HAP-1 (cell line): Measurements from ENCODE around the gene PDZK1IP1.
"Not testable (repeated sequence)": the region's sequence is repeated elsewhere in the genome, so short reads cannot be mapped to it uniquely, and the experiment has no call there.

Experiments
- DNase-seq, 2 experiments: peaks; one replicate each; pipeline ENCODE4 v3.0.0-alpha.2; 2016 to 2020; ENCODE audit warnings: low spot score in 2 of 2
- H3K27me3 ChIP-seq: fragments of 250-450 bp; sonication (Bioruptor Pico); 2 replicates; pipeline ENCODE4 v1.5.1; 2020; ENCODE audit warnings: low read depth, mild to moderate bottlenecking, moderate library complexity
- H3K36me3 ChIP-seq: fragments of 250-450 bp; sonication (Bioruptor Pico); replicated peaks from 2 replicates; pipeline ENCODE4 v1.5.1; 2020; ENCODE audit warnings: mild to moderate bottlenecking
- H3K4me1 ChIP-seq: fragments of 250-450 bp; sonication (Bioruptor Pico); 2 replicates; pipeline ENCODE4 v1.5.1; 2020; ENCODE audit warnings: mild to moderate bottlenecking
- H3K4me3 ChIP-seq: fragments of 250-450 bp; sonication (Bioruptor Pico); 2 replicates; pipeline ENCODE4 v1.5.1; 2020; ENCODE audit warnings: mild to moderate bottlenecking, moderate library complexity
- H3K9me3 ChIP-seq: fragments of 250-450 bp; sonication (Bioruptor Pico); 2 replicates; pipeline ENCODE4 v1.5.1; 2020; ENCODE audit warnings: mild to moderate bottlenecking, moderate library complexity
- in situ Hi-C: fragments of 300-500 bp; cut with MboI; formaldehyde crosslinking; loops from 3 replicates; pipeline ENCODE4 v1.14.3; 2020; ENCODE audit warnings: low sequenced_read_pairs, inconsistent platforms, mixed read lengths

Gene PDZK1IP1

GRCh38 chr1:47215713-47216112, 25.9 kb upstream of the PDZK1IP1 start:
- Histone ChIP-seq H3K36me3 (peaks cover 14% of the 10 kb centered on the region), H3K9me3 (no peaks in the 10 kb centered on the region), H3K4me3 (no peak overlapping the region), H3K27me3 (no peaks in the 10 kb centered on the region), H3K4me1 (no peaks in the 10 kb centered on the region)
- in situ Hi-C loops = no loop called here
- no peak for DNase-seq

- Histone ChIP-seq H3K9me3 (no peaks in the 10 kb centered on the region), H3K36me3 (peaks cover 8% of the 10 kb centered on the region), H3K4me3 (no peak overlapping the region), H3K4me1 (no peaks in the 10 kb centered on the region), H3K27me3 (no peaks in the 10 kb centered on the region)
- no peak for DNase-seq
- in situ Hi-C loops = no loop called here
Measured at GRCh38 chr1:47214549-47214948, 24.7 kb upstream of the PDZK1IP1 start.

- Histone ChIP-seq H3K27me3 (no peaks in the 10 kb centered on the region), H3K36me3 (no peaks in the 10 kb centered on the region), H3K9me3 (no peaks in the 10 kb centered on the region), H3K4me1 (peaks cover 3% of the 10 kb centered on the region; the same call in 1 of the 2 replicates), H3K4me3 (no peak overlapping the region)
- DNase-seq = no peak
- in situ Hi-C loops = no loop called here
Measured at GRCh38 chr1:47213230-47213963, 23.6 kb upstream of the PDZK1IP1 start.

- in situ Hi-C loops = no loop called here
- Histone ChIP-seq H3K9me3 (no peaks in the 10 kb centered on the region), H3K4me1 (peaks cover 3% of the 10 kb centered on the region; the same call in 1 of the 2 replicates), H3K4me3 (no peak overlapping the region), H3K27me3 (no peaks in the 10 kb centered on the region), H3K36me3 (no peaks in the 10 kb centered on the region)
- no peak for DNase-seq
Measured at GRCh38 chr1:47212636-47213229, 22.9 kb upstream of the PDZK1IP1 start.

- no peaks in the 10 kb centered on the region for H3K9me3 ChIP-seq
- no peaks in the 10 kb centered on the region for H3K36me3 ChIP-seq
- in situ Hi-C loops = no loop called here
- H3K4me1 ChIP-seq = peaks cover 3% of the 10 kb centered on the region; the same call in 1 of the 2 replicates
- no peak overlapping the region for H3K4me3 ChIP-seq
- no peak for DNase-seq
- H3K27me3 ChIP-seq = no peaks in the 10 kb centered on the region
Measured at GRCh38 chr1:47211796-47212269, 22.0 kb upstream of the PDZK1IP1 start.

GRCh38 chr1:47210666-47211065, 20.8 kb upstream of the PDZK1IP1 start:
- in situ Hi-C loops = no loop called here
- no peak for DNase-seq
- Histone ChIP-seq H3K27me3 (no peaks in the 10 kb centered on the region), H3K36me3 (no peaks in the 10 kb centered on the region), H3K4me1 (peaks cover 3% of the 10 kb centered on the region; the same call in 1 of the 2 replicates), H3K9me3 (no peaks in the 10 kb centered on the region), H3K4me3 (no peak overlapping the region)

- Histone ChIP-seq H3K9me3 (no peaks in the 10 kb centered on the region), H3K36me3 (no peaks in the 10 kb centered on the region), H3K27me3 (no peaks in the 10 kb centered on the region), H3K4me3 (no peak overlapping the region), H3K4me1 (peaks cover 3% of the 10 kb centered on the region; the same call in 1 of the 2 replicates)
- in situ Hi-C loops = no loop called here
- no peak for DNase-seq
Measured at GRCh38 chr1:47209725-47210325, 20.0 kb upstream of the PDZK1IP1 start.

GRCh38 chr1:47209091-47209490, 19.3 kb upstream of the PDZK1IP1 start:
- peak in 1 of 2 experiments; percentile 23 for DNase-seq
- Histone ChIP-seq H3K9me3 (no peaks in the 10 kb centered on the region), H3K4me1 (peaks cover 3% of the 10 kb centered on the region; the same call in 1 of the 2 replicates), H3K36me3 (no peaks in the 10 kb centered on the region), H3K4me3 (no peak overlapping the region), H3K27me3 (no peaks in the 10 kb centered on the region)
- in situ Hi-C loops = no loop called here

GRCh38 chr1:47208374-47208850, 18.6 kb upstream of the PDZK1IP1 start:
- in situ Hi-C loops = no loop called here
- DNase-seq = peak; percentile 58 to 70
- H3K4me1 ChIP-seq = peaks cover 3% of the 10 kb centered on the region; the same call in 1 of the 2 replicates

GRCh38 chr1:47207803-47208373, 18.1 kb upstream of the PDZK1IP1 start:
- in situ Hi-C loops = no loop called here
- Histone ChIP-seq H3K36me3 (no peaks in the 10 kb centered on the region), H3K4me1 (peaks cover 3% of the 10 kb centered on the region; the same call in 1 of the 2 replicates), H3K27me3 (no peaks in the 10 kb centered on the region), H3K4me3 (no peak overlapping the region), H3K9me3 (no peaks in the 10 kb centered on the region)
- no peak for DNase-seq

More at GRCh38 chr1:47208374-47208850, 18.6 kb upstream of the PDZK1IP1 start:
- H3K27me3 ChIP-seq = no peaks in the 10 kb centered on the region
- no peak overlapping the region for H3K4me3 ChIP-seq
- H3K9me3 ChIP-seq = no peaks in the 10 kb centered on the region
- no peaks in the 10 kb centered on the region for H3K36me3 ChIP-seq

GRCh38 chr1:47205918-47206317, 16.1 kb upstream of the PDZK1IP1 start:
- no peaks in the 10 kb centered on the region for H3K9me3 ChIP-seq
- no peaks in the 10 kb centered on the region for H3K27me3 ChIP-seq
- no peak overlapping the region for H3K4me3 ChIP-seq
- in situ Hi-C loops = no loop called here
- no peaks in the 10 kb centered on the region for H3K36me3 ChIP-seq
- peaks cover 3% of the 10 kb centered on the region; the same call in 1 of the 2 replicates for H3K4me1 ChIP-seq
- no peak for DNase-seq

- H3K9me3 ChIP-seq, DNase-seq, in situ Hi-C loops, H3K36me3 ChIP-seq, H3K27me3 ChIP-seq, H3K4me3 ChIP-seq, H3K4me1 ChIP-seq: not testable (repeated sequence)
Measured at GRCh38 chr1:47203504-47203903, 13.7 kb upstream of the PDZK1IP1 start.

- H3K9me3 ChIP-seq = no peaks in the 10 kb centered on the region
- in situ Hi-C loops = no loop called here
- H3K4me1 ChIP-seq = no peaks in the 10 kb centered on the region
- no peak overlapping the region for H3K4me3 ChIP-seq
- no peaks in the 10 kb centered on the region for H3K27me3 ChIP-seq
- H3K36me3 ChIP-seq = no peaks in the 10 kb centered on the region
- no peak for DNase-seq
Measured at GRCh38 chr1:47201179-47201578, 11.3 kb upstream of the PDZK1IP1 start.
